DOHH2 (cell line): ENCODE results near the gene ITIH5.

ENCODE experiments used
- EZH2phosphoT487 ChIP-seq: fragments of 200-600 bp; sonication (generic); IDR thresholded peaks from 2 replicates; pipeline ENCODE4 v1.6.1; 2017; ENCODE audit warnings: borderline replicate concordance, mild to moderate bottlenecking, antibody characterized with exemption, low read length, moderate library complexity, mixed read lengths
- TF ChIP-seq, protein P1 (sequence below): fragments of 200-600 bp; sonication (generic); IDR thresholded peaks from one replicate; pipeline ENCODE4 v1.5.1; 2014; ENCODE audit warnings: antibody characterized with exemption, mild to moderate bottlenecking, low read depth, low read length; ENCODE audit not compliant: poor library complexity, severe bottlenecking

DNA sequence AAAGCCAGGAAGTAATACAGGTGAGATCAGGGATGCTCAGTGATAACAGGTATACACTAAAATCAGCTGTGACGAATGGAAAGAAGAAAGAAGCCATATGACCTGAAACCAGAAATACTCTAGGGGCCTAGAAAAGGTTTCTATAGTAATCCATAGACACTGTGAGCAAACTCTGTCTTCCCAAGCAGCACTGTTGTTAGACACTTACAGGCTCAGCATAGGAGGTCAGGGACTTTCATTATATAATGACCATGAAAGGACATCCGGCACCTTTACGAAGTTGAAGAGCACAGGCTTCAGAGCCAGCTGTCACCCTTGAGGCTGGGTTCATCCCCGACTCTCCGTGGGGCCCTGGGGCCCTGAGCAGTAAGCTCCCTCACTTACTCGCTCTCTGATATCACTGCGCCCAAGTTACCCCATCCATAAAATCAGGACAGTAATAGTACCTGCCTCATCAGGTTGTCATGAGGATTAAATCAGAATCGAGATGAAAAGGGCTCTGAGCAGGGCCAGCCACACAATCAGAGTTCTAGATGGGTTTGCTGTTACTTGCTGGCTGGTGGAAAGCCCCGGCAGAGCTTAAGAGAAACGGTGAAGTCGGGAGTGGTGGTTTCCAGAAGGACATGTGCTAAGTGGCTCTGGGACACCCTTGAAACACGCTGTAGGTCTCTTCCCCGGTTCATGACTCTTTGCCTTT is 79.5 kb downstream of the ITIH5 start:
- TF ChIP-seq EZH2phosphoT487 = no peak
- TF ChIP-seq, protein P1, sequence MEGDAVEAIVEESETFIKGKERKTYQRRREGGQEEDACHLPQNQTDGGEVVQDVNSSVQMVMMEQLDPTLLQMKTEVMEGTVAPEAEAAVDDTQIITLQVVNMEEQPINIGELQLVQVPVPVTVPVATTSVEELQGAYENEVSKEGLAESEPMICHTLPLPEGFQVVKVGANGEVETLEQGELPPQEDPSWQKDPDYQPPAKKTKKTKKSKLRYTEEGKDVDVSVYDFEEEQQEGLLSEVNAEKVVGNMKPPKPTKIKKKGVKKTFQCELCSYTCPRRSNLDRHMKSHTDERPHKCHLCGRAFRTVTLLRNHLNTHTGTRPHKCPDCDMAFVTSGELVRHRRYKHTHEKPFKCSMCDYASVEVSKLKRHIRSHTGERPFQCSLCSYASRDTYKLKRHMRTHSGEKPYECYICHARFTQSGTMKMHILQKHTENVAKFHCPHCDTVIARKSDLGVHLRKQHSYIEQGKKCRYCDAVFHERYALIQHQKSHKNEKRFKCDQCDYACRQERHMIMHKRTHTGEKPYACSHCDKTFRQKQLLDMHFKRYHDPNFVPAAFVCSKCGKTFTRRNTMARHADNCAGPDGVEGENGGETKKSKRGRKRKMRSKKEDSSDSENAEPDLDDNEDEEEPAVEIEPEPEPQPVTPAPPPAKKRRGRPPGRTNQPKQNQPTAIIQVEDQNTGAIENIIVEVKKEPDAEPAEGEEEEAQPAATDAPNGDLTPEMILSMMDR = no peak
